ENCODE data around the gene RNF5.
A peak's percentile ranks its signal among the peaks of the same experiment; 100 is the strongest.

RNF5 gene

GRCh38 chr6:32188381-32189068 is 10.3 kb downstream of the RNF5 start:
- H3K4me3 ChIP-seq (ENCODE audit: low read depth, low read length): peak overlapping the region; percentile 67
- no peak for DNase-seq (ENCODE audit: low read depth)
- TF ChIP-seq CTCF (IDR thresholded peaks at IDR 0.05; ENCODE audit: insufficient read depth, low read depth, low read length, missing control alignments): no peak

- peak overlapping the region; percentile 67 for H3K4me3 ChIP-seq (ENCODE audit: low read depth, low read length)
- TF ChIP-seq CTCF (IDR thresholded peaks at IDR 0.05; ENCODE audit: insufficient read depth, low read depth, low read length, missing control alignments): no peak
- no peak for DNase-seq (ENCODE audit: low read depth)
Measured at GRCh38 chr6:32189069-32189741, 11.0 kb downstream of the RNF5 start.

GRCh38 chr6:32189742-32190053 is 11.5 kb downstream of the RNF5 start:
- no peak for DNase-seq (ENCODE audit: low read depth)
- no peak for TF ChIP-seq CTCF (IDR thresholded peaks at IDR 0.05; ENCODE audit: insufficient read depth, low read depth, low read length, missing control alignments)
- peak overlapping the region; percentile 67 for H3K4me3 ChIP-seq (ENCODE audit: low read depth, low read length)

GRCh38 chr6:32190054-32190851 is 12.0 kb downstream of the RNF5 start, which contains the start of gene PBX2:
TSS of gene PBX2 (minus strand) at chr6:32190202. CDS start at chr6:32189915, 287 bp downstream.
- peak; percentile 96 for DNase-seq (ENCODE audit: low read depth)
- H3K4me3 ChIP-seq (ENCODE audit: low read depth, low read length): peak within 1 kb of the TSS; percentile 67
- TF ChIP-seq CTCF (IDR thresholded peaks at IDR 0.05; ENCODE audit: insufficient read depth, low read depth, low read length, missing control alignments): no peak

- no peak for TF ChIP-seq CTCF (IDR thresholded peaks at IDR 0.05; ENCODE audit: insufficient read depth, low read depth, low read length, missing control alignments)
- H3K4me3 ChIP-seq (ENCODE audit: low read depth, low read length): peak overlapping the region; percentile 67
- peak; percentile 24 for DNase-seq (ENCODE audit: low read depth)
Measured at GRCh38 chr6:32190911-32191677, 12.9 kb downstream of the RNF5 start.
